ENCODE measurements around the gene FLRT3.
A peak's percentile ranks its signal among the peaks of the same experiment; 100 is the strongest.

The FLRT3 gene

GRCh38 chr20:14303651-14304050 is 33.8 kb downstream of the FLRT3 start:
- no peak for DNase-seq (ENCODE audit: low spot score)
- TF ChIP-seq CTCF (IDR thresholded peaks at IDR 0.05; ENCODE audit: extremely low read depth, missing control alignments): no peak

- no peak for DNase-seq (ENCODE audit: low spot score)
- TF ChIP-seq CTCF (IDR thresholded peaks at IDR 0.05; ENCODE audit: extremely low read depth, missing control alignments): no peak
Measured at GRCh38 chr20:14303106-14303505, 34.3 kb downstream of the FLRT3 start.

GRCh38 chr20:14299831-14300230 is 37.6 kb downstream of the FLRT3 start:
- no peak for TF ChIP-seq CTCF (IDR thresholded peaks at IDR 0.05; ENCODE audit: extremely low read depth, missing control alignments)
- no peak for DNase-seq (ENCODE audit: low spot score)

- TF ChIP-seq CTCF (IDR thresholded peaks at IDR 0.05; ENCODE audit: extremely low read depth, missing control alignments): no peak
- no peak for DNase-seq (ENCODE audit: low spot score)
Measured at GRCh38 chr20:14295770-14296309, 41.6 kb downstream of the FLRT3 start.

GRCh38 chr20:14295238-14295637 is 42.2 kb downstream of the FLRT3 start:
- peak; percentile 2 for DNase-seq (ENCODE audit: low spot score)
- no peak for TF ChIP-seq CTCF (IDR thresholded peaks at IDR 0.05; ENCODE audit: extremely low read depth, missing control alignments)

- no peak for DNase-seq (ENCODE audit: low spot score)
- no peak for TF ChIP-seq CTCF (IDR thresholded peaks at IDR 0.05; ENCODE audit: extremely low read depth, missing control alignments)
Measured at GRCh38 chr20:14291502-14291901, 45.9 kb downstream of the FLRT3 start.

- DNase-seq (ENCODE audit: low spot score): no peak
- no peak for TF ChIP-seq CTCF (IDR thresholded peaks at IDR 0.05; ENCODE audit: extremely low read depth, missing control alignments)
Measured at GRCh38 chr20:14288341-14289330, 48.8 kb downstream of the FLRT3 start.

Data from GM20000 (cell line).